ENCODE measurements around the gene KASH5.
A peak's percentile ranks its signal among the peaks of the same experiment; 100 is the strongest.

Gene KASH5

DNA sequence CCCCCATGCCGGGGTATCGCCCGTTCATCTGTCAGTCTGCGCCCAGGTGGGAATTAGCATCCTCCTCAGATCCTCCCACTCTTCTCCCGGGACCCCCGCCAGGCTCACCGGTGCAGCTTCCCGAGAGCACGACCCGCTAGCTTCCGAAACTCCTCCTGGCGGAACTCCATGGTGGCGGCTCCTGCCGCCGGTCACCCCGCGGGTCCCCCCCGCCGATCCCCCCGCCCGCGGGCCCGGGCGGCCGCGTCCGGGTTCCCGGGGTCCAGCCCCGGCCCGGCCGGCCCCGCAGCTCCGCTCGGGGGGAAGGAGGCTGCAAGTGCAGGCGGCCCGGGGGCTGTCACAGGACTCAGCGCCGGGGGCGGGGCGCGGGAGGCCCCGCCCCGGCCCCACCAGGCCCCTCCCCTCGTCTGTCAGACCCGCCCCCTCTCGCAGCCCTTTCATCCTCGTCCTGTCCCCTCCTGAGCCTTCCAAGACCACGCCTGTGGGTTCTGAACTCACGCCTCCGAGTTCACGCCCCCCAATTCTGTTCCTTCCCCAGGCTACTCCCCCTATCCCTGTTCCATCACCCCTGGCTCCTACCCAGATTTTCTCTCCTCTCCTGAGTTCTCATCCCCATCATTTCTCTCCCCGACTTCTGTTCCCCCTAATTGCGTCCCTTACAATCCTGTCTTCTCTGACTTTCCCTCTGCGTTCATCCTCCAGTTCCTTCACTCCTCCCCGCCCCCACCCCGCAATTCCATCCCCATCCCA, 53.3 kb downstream of the KASH5 start, which contains the start of gene SLC17A7:
SLC17A7 (minus strand) TSS at position 318 of the 750 bp plus-strand sequence; CDS start at position 170, 148 bp downstream.
- TF ChIP-seq EZH2phosphoT487 (IDR thresholded peaks at IDR 0.05; ENCODE audit: low read depth), result no peak
- TF ChIP-seq, protein P1, sequence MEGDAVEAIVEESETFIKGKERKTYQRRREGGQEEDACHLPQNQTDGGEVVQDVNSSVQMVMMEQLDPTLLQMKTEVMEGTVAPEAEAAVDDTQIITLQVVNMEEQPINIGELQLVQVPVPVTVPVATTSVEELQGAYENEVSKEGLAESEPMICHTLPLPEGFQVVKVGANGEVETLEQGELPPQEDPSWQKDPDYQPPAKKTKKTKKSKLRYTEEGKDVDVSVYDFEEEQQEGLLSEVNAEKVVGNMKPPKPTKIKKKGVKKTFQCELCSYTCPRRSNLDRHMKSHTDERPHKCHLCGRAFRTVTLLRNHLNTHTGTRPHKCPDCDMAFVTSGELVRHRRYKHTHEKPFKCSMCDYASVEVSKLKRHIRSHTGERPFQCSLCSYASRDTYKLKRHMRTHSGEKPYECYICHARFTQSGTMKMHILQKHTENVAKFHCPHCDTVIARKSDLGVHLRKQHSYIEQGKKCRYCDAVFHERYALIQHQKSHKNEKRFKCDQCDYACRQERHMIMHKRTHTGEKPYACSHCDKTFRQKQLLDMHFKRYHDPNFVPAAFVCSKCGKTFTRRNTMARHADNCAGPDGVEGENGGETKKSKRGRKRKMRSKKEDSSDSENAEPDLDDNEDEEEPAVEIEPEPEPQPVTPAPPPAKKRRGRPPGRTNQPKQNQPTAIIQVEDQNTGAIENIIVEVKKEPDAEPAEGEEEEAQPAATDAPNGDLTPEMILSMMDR (IDR thresholded peaks at IDR 0.05; ENCODE audit: low read depth, low read length), result no peak
- Histone ChIP-seq H3K4me3 (ENCODE audit: low read length) (peak within 1 kb of the TSS; percentile 82), H3K4me2 (ENCODE audit: low read length) (peak within 1 kb of the TSS; percentile 74), H4K20me1 (ENCODE audit: insufficient read depth, low read length) (no peaks in the 10 kb centered on the region), H2AFZ (ENCODE audit: low read depth, low read length) (no peak within 1 kb of the TSS), H3K9me3 (ENCODE audit: insufficient read depth, low read length) (no peaks in the 10 kb centered on the region), H3K79me2 (ENCODE audit: low read length) (no peaks in the 10 kb centered on the region), H3K4me1 (ENCODE audit: low read length) (peaks cover 4% of the 10 kb centered on the region; the same call in 1 of the 2 replicates), H3K27ac (ENCODE audit: low read length) (no peak within 1 kb of the TSS), H3K9ac (ENCODE audit: low read length) (peak within 1 kb of the TSS; percentile 66; the same call in 1 of the 2 replicates), H3K36me3 (replicated peaks; ENCODE audit: low read depth, low read length) (peaks cover 2% of the 10 kb centered on the region), H3K27me3 (ENCODE audit: low read depth, low read length) (peaks cover 48% of the 10 kb centered on the region)

DNA sequence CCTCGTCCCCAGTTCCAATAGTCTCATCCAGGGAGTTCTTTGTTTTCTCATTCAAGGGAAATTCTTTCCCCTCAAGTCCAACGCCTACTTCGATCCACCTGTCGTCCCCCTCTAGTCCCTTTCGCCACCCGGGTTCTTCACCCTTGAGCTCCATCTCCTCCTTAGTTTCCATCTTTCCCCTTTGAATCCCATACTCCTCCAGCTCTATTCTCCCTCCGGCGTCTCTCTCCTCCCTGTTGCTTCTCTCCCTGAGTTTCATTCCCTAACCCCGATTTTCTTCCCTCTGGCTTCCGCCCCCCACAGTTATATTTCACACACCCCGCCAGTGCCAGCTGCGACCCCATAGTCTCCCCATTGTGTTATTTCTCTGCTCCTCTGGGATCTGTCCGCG, 53.9 kb downstream of the KASH5 start:
- Histone ChIP-seq H2AFZ (ENCODE audit: low read depth, low read length) (no peak overlapping the region), H3K27ac (ENCODE audit: low read length) (no peak overlapping the region), H3K9me3 (ENCODE audit: insufficient read depth, low read length) (no peaks in the 10 kb centered on the region), H3K79me2 (ENCODE audit: low read length) (no peaks in the 10 kb centered on the region), H3K4me3 (ENCODE audit: low read length) (peak overlapping the region; percentile 82), H3K9ac (ENCODE audit: low read length) (no peak overlapping the region), H3K4me2 (ENCODE audit: low read length) (peak overlapping the region; percentile 74; the same call in 1 of the 2 replicates), H3K27me3 (ENCODE audit: low read depth, low read length) (peaks cover 45% of the 10 kb centered on the region), H3K36me3 (replicated peaks; ENCODE audit: low read depth, low read length) (peaks cover 7% of the 10 kb centered on the region), H4K20me1 (ENCODE audit: insufficient read depth, low read length) (no peaks in the 10 kb centered on the region), H3K4me1 (ENCODE audit: low read length) (peaks cover 4% of the 10 kb centered on the region; the same call in 1 of the 2 replicates)
- TF ChIP-seq, protein P1 (IDR thresholded peaks at IDR 0.05; ENCODE audit: low read depth, low read length), result no peak
- no peak for TF ChIP-seq EZH2phosphoT487 (IDR thresholded peaks at IDR 0.05; ENCODE audit: low read depth)

DNA sequence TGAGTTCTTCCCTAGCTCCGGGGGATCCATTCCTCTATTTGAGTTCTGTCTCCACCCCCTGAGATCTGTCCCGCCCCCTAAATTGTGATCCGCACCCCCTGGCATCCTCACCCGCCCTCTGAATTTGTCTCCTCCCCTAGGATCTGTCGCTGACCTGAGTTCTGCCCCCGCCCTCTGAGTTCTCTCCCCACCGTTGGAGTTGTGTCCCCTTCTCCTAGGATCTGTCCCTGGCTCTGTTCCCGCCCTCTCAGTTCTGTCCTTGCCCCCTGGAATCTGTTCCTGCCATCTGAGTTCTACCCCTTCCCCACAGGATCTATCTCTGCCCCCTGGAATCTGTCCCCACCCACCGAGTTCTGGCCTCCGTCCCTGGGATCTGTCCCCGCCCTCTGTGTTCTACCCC, 54.3 kb downstream of the KASH5 start:
- Histone ChIP-seq H3K36me3 (replicated peaks; ENCODE audit: low read depth, low read length) (peaks cover 11% of the 10 kb centered on the region), H3K4me1 (ENCODE audit: low read length) (peaks cover 4% of the 10 kb centered on the region; the same call in 1 of the 2 replicates), H3K27me3 (ENCODE audit: low read depth, low read length) (peaks cover 43% of the 10 kb centered on the region), H2AFZ (ENCODE audit: low read depth, low read length) (no peak overlapping the region), H3K9me3 (ENCODE audit: insufficient read depth, low read length) (no peaks in the 10 kb centered on the region), H3K4me2 (ENCODE audit: low read length) (peak overlapping the region; percentile 74), H3K9ac (ENCODE audit: low read length) (peak overlapping the region; percentile 66; the same call in 1 of the 2 replicates), H4K20me1 (ENCODE audit: insufficient read depth, low read length) (no peaks in the 10 kb centered on the region), H3K79me2 (ENCODE audit: low read length) (no peaks in the 10 kb centered on the region), H3K27ac (ENCODE audit: low read length) (no peak overlapping the region), H3K4me3 (ENCODE audit: low read length) (peak overlapping the region; percentile 82)
- TF ChIP-seq EZH2phosphoT487 (IDR thresholded peaks at IDR 0.05; ENCODE audit: low read depth), result no peak
- TF ChIP-seq, protein P1 (IDR thresholded peaks at IDR 0.05; ENCODE audit: low read depth, low read length), result no peak

DNA sequence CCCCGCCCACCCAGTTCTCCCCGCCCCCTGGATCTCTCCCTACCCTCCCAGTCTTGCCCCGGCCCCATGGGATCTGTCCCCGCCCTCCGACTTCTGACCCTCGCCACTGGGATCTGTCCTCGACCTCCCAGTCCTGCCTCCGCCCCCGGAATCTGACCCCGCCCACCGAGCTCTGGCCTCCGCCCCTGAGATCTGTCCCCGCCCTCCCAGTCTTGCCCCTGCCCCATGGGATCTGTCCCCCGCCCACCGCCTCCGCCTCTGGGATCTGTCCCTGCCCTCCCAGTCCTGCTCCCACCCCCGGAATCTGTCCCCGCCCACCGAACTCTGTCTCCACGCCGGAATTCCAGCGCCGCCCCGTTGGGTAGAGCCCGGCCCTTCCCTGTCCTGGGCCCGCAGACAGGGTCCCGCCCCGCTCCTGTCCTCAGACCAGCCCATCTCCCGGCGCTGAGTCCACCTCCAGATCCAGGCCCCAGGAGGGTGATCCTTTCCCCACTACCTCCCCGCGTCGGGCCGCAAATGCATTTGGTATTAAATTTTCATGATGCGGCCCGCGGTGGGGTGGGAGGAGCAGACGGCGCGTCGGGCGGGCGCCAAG, 54.8 kb downstream of the KASH5 start:
- H3K9me3 ChIP-seq (ENCODE audit: insufficient read depth, low read length), result no peaks in the 10 kb centered on the region
- H3K27ac ChIP-seq (ENCODE audit: low read length), result 0 out of 2 replicates have a peak overlapping the region, but pooled peaks have one; percentile 7
- peak overlapping the region; percentile 87 for H2AFZ ChIP-seq (ENCODE audit: low read depth, low read length)
- H3K79me2 ChIP-seq (ENCODE audit: low read length), result no peaks in the 10 kb centered on the region
- peaks cover 4% of the 10 kb centered on the region; the same call in 1 of the 2 replicates for H3K4me1 ChIP-seq (ENCODE audit: low read length)
- H3K4me2 ChIP-seq (ENCODE audit: low read length), result peak overlapping the region; percentile 74
- TF ChIP-seq EZH2phosphoT487 (IDR thresholded peaks at IDR 0.05; ENCODE audit: low read depth), result no peak
- TF ChIP-seq, protein P1 (IDR thresholded peaks at IDR 0.05; ENCODE audit: low read depth, low read length), result no peak
- H3K36me3 ChIP-seq (replicated peaks; ENCODE audit: low read depth, low read length), result peaks cover 16% of the 10 kb centered on the region
- peak overlapping the region; percentile 82 for H3K4me3 ChIP-seq (ENCODE audit: low read length)
- H4K20me1 ChIP-seq (ENCODE audit: insufficient read depth, low read length), result no peaks in the 10 kb centered on the region
- H3K27me3 ChIP-seq (ENCODE audit: low read depth, low read length), result peaks cover 38% of the 10 kb centered on the region
- H3K9ac ChIP-seq (ENCODE audit: low read length), result peak overlapping the region; percentile 66
